Measurements from ENCODE around the gene TRAF5. TPM values are rescaled to one million over a fixed set of nuclear protein-coding genes. Genes with fewer than 3 reads are reported as not detected.

Gene TRAF5
- total and polyA plus RNA-seq, 12 donors = 1.0 to 16.7 (median 7.4) TPM

DNA sequence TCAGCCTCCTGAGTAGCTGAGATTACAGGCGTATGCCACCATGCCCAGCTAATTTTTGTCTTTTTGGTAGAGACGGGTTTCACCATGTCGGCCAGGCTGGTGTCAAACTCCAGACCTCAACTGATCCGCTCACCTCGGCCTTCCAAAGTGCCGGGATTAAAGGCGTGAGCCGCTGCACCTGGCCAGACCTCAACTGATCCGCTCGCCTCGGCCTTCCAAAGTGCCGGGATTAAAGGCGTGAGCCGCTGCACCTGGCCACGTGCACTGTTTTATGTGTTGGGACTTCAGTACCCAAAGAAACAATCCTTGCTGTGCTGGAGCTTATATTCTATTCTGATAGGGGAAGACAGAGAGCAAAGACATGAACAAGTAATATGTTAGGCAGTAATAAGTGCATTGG is 10.1 kb downstream of the TRAF5 start:
- H3K4me3 ChIP-seq = no peak overlapping the region
- H3K9me3 ChIP-seq (replicated peaks in 1 of 3) = no peaks in the 10 kb centered on the region
- WGBS, 4 donors = 96 to 97% (median 97%) methylated on average over 13 to 15 of the region's 15 CpGs
- DNase-seq = no peak
- no peak overlapping the region for H3K27ac ChIP-seq
- peaks cover 0 to 12% of the 10 kb centered on the region in 2 donors for H3K4me1 ChIP-seq (replicated peaks in 1 of 2)
- H3K36me3 ChIP-seq (replicated peaks in 1 of 2) = no peaks in the 10 kb centered on the region
- intact Hi-C loops (cut with DNase I) = no loop called here
- no peaks in the 10 kb centered on the region for H3K27me3 ChIP-seq
- TF ChIP-seq CTCF (IDR thresholded peaks at IDR 0.05) (no peak), POLR2A (IDR thresholded peaks at IDR 0.05) (no peak)

DNA sequence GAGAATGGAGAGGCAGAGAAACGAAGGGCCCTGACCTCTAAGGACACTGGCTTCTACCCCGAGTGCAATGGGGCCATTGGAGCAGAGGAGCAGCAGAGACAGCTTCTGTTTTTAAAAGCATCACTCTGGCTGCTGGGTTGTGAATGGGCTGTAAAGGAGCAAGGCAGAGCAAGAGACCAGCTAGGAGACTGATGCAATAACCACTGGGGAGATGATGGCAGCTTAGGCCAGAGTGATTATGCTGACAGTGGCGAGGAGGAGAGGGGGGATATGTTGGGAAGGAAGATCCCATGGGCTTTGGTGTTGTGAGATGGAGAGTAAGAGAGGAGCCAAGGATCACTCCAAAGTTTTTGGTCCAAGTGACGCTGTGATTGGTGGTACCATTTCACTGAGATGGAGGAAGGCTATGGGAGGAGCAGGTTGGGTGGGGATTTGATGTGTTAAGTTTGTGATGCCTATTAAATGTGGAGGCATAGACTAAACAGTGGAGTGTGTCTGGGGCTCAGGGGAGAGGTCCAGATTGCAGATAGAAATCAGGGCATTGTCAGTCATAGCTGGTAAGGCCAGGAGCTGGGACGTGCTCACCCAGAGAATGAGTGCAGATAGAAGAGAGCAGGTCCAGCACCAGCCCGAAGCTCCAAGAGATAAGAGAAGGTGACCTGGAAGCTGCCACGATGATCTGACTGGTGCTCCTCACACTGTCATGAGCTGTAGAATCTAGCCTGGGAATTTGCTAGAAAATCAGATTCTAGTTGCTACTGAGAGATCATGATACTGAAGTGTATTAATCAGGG is 11.0 kb downstream of the TRAF5 start:
- H3K27ac ChIP-seq = no peak overlapping the region
- TF ChIP-seq POLR2A (IDR thresholded peaks at IDR 0.05) = no peak
- TF ChIP-seq CTCF (IDR thresholded peaks at IDR 0.05) = no peak
- no peaks in the 10 kb centered on the region for H3K9me3 ChIP-seq (replicated peaks in 1 of 3)
- no peak for DNase-seq
- no peaks in the 10 kb centered on the region for H3K27me3 ChIP-seq
- no peak overlapping the region for H3K4me3 ChIP-seq
- H3K4me1 ChIP-seq (replicated peaks in 1 of 2) = peaks cover 0 to 3% of the 10 kb centered on the region in 2 donors
- no peaks in the 10 kb centered on the region for H3K36me3 ChIP-seq (replicated peaks in 1 of 2)
- 80 to 84% (median 82%) methylated on average over 7 of the region's 7 CpGs for WGBS, 4 donors
- intact Hi-C loops (cut with DNase I) = no loop called here

- no peaks in the 10 kb centered on the region for H3K4me1 ChIP-seq (replicated peaks in 1 of 2)
- H3K4me3 ChIP-seq = no peak overlapping the region
- H3K27ac ChIP-seq = no peak overlapping the region
- no peaks in the 10 kb centered on the region for H3K9me3 ChIP-seq (replicated peaks in 1 of 3)
- H3K27me3 ChIP-seq = no peaks in the 10 kb centered on the region
- DNase-seq = no peak
- 93 to 99% (median 96%) methylated on average over 4 of the region's 4 CpGs for WGBS, 4 donors
- intact Hi-C loops (cut with DNase I) = no loop called here
- no peak for TF ChIP-seq POLR2A (IDR thresholded peaks at IDR 0.05)
- no peak for TF ChIP-seq CTCF (IDR thresholded peaks at IDR 0.05)
- no peaks in the 10 kb centered on the region for H3K36me3 ChIP-seq (replicated peaks in 1 of 2)
Observed at GRCh38 chr1:211338224-211338620, 11.6 kb downstream of the TRAF5 start.

DNA sequence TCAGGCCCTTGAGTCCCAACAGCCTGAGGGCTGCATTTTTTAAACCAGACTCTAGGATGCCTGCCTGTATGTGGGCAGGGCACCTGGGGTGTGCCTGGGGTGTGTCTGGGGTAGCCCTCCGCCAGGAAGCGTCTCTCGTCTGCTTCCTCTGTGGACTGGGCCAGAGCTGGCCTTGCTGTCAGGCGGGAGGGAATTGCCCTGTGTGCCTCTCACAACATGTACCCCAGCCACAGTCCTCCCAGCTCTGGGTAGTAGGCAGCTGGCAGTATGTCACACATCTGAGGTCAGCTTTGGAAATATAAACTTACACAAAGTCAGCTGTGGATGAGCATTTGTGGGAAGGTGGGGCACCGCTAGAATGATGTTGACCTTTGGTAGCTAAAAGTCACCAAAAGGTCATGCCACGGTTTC is 13.0 kb downstream of the TRAF5 start:
- no peaks in the 10 kb centered on the region for H3K27me3 ChIP-seq
- 80 to 95% (median 84%) methylated on average over 3 to 6 of the region's 6 CpGs for WGBS, 4 donors
- no peak overlapping the region for H3K4me3 ChIP-seq
- H3K9me3 ChIP-seq (replicated peaks in 1 of 3) = no peaks in the 10 kb centered on the region
- no peaks in the 10 kb centered on the region for H3K36me3 ChIP-seq (replicated peaks in 1 of 2)
- intact Hi-C loops (cut with DNase I) = no loop called here
- DNase-seq = no peak
- no peaks in the 10 kb centered on the region for H3K4me1 ChIP-seq (replicated peaks in 1 of 2)
- no peak for TF ChIP-seq POLR2A (IDR thresholded peaks at IDR 0.05)
- TF ChIP-seq CTCF (IDR thresholded peaks at IDR 0.05) = no peak
- H3K27ac ChIP-seq = no peak overlapping the region

Data from adrenal gland (tissue), 12 donors.